ENCODE results near the gene GAP43.

Gene GAP43

DNA sequence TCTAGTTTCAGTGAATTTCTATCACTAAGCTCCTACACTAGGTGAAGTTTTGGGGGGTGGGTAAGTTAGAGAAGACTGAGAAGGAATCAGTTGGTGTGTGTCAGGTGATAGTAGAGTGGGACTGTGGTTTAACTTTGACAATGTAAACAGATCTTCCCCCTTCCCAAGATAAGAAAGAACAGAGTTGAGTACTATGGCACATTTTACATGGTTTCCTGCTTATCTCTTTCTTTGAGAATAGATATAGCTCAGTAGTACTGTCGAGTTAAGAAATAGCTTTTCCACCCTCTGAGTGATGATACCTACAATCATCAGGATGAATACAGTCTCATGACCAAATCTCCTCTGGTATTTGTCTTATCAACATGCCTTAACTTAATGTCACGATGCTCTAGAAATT lies 42.8 kb downstream of the GAP43 start:
- Mint-ChIP-seq H3K4me3 (no peak overlapping the region), H3K27me3 (ENCODE audit: low read depth) (no peaks in the 10 kb centered on the region), H3K4me1 (peaks cover 7% of the 10 kb centered on the region), H3K27ac (no peak overlapping the region), H3K36me3 (ENCODE audit: low read depth) (no peaks in the 10 kb centered on the region), H3K9me3 (no peaks in the 10 kb centered on the region)
- TF ChIP-seq, protein P1, sequence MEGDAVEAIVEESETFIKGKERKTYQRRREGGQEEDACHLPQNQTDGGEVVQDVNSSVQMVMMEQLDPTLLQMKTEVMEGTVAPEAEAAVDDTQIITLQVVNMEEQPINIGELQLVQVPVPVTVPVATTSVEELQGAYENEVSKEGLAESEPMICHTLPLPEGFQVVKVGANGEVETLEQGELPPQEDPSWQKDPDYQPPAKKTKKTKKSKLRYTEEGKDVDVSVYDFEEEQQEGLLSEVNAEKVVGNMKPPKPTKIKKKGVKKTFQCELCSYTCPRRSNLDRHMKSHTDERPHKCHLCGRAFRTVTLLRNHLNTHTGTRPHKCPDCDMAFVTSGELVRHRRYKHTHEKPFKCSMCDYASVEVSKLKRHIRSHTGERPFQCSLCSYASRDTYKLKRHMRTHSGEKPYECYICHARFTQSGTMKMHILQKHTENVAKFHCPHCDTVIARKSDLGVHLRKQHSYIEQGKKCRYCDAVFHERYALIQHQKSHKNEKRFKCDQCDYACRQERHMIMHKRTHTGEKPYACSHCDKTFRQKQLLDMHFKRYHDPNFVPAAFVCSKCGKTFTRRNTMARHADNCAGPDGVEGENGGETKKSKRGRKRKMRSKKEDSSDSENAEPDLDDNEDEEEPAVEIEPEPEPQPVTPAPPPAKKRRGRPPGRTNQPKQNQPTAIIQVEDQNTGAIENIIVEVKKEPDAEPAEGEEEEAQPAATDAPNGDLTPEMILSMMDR (IDR thresholded peaks at IDR 0.05; ENCODE audit: unreplicated experiment in 3 of 3), result no peak

DNA sequence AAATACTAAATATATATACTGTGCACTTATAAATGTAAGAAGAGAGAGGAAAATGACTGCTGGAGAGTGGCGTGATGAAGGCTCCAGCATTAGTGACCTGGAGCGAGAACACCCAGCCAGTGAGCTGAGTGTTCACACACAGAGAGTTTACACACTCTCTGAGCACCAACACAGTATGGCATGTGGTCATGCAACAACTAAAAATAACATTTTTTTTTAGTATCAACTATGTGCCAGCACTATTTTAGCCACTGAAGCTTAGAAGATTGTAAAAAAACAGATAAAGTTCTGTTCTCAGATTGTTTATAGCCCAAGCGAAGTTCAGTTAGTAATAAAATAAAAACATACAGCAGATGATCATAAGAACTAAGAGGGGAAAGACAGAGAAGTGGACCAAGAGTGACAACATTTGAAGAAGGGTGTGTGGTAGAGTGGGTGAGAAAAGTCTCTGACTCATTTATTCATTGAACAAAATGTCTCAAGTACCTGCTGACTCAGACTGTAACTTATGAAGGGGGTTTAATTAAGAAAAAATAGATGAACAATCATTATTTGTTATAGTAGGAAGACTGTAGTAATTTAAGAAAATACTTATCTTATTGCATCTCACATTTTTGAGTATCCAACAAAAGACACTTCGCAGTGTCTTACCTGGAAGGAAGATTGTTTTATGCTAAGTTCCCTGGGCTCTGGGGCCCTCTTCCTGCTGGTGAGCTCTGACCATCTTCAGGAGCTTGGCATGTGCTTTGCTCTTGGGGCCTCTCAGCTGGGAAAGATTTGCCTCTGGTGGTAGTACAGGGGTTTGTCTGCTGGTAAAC lies 43.8 kb downstream of the GAP43 start:
- Mint-ChIP-seq H3K4me3 (no peak overlapping the region), H3K27ac (no peak overlapping the region), H3K36me3 (ENCODE audit: low read depth) (no peaks in the 10 kb centered on the region), H3K4me1 (peaks cover 14% of the 10 kb centered on the region), H3K27me3 (ENCODE audit: low read depth) (no peaks in the 10 kb centered on the region), H3K9me3 (no peaks in the 10 kb centered on the region)
- TF ChIP-seq, protein P1 (IDR thresholded peaks at IDR 0.05; ENCODE audit: unreplicated experiment in 3 of 3), result no peak

DNA sequence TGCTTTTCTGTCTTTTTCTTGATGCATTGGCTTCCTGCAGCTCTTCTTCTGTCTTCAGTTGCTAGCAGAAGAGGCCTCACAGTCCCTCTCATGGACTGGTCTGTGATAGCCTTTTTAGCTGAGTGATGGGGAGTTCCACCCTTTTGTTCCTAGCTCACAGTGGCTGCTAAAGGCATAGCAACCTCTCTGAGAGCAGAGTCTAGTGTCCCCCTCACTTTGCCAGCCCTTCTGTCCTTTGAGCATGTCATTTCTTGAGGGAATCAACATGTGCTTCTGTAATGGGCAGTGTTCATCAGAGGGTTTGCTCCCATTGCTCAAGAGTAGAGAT lies 44.4 kb downstream of the GAP43 start:
- Mint-ChIP-seq H3K27ac (no peak overlapping the region), H3K4me1 (peaks cover 19% of the 10 kb centered on the region), H3K36me3 (ENCODE audit: low read depth) (no peaks in the 10 kb centered on the region), H3K9me3 (no peaks in the 10 kb centered on the region), H3K27me3 (ENCODE audit: low read depth) (no peaks in the 10 kb centered on the region), H3K4me3 (no peak overlapping the region)
- TF ChIP-seq, protein P1 (IDR thresholded peaks at IDR 0.05; ENCODE audit: unreplicated experiment in 3 of 3), result no peak

DNA sequence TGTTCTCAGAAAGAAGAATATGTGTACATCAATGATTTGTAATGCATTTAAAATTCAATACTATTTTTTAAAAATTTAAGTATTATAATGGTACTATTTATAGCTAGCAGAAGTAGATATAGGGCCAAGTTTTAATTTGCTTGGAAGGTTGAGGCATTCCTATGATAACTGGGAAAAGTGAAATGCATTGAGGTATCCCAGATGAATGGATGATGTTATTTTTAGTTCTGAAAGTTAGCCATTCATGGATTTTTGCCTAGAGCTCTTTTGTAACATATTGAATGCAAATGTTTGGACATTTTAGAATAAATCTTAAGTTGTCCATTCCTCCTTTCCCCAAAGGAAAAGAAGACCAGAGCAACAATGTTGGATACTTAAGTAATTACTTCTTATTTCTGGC lies 47.6 kb downstream of the GAP43 start:
- no peak overlapping the region for H3K4me3 Mint-ChIP-seq

DNA sequence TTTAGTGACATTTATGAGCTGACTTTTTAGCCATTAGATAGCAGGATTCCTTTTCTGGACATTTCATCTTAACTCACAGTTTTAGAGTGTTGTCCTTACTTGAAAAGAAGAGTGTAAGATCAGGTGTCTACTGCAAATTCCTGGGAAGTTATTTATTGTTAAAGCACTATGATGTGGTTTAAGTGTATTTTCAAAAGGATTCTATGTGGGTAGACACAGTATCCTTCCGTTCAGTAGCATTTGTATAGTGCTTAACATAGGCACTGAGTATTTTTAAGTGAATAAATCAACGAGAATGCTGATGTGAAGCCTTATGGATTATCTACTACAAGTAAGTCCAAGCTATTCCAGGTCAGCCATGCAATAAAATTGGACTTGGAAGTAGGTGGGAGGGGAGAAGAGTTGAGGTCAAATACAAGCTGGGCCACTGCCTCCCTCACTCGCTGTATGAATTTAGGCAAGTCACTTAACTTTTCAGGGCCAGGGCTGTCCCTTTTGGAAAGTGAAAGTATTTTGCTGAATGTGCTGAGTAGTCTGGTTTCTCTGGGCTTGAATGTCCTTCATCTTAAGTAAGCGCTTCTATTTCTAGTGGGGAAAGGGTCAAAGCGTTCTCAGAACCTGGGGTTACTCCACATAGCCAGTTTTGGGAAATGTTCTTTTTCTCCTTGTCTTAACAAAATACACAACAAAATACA lies 48.6 kb downstream of the GAP43 start:
- Mint-ChIP-seq H3K4me3 (no peak overlapping the region), H3K27ac (peak overlapping the region; percentile 19 to 51 (median 40)), H3K9me3 (no peaks in the 10 kb centered on the region), H3K4me1 (peaks cover 21% of the 10 kb centered on the region), H3K36me3 (ENCODE audit: low read depth) (no peaks in the 10 kb centered on the region), H3K27me3 (ENCODE audit: low read depth) (peaks cover 4% of the 10 kb centered on the region)
- TF ChIP-seq, protein P1 (IDR thresholded peaks at IDR 0.05; ENCODE audit: unreplicated experiment in 3 of 3), result no peak

More for the DNA sequence above, 47.6 kb downstream of the GAP43 start:
- H3K4me1 Mint-ChIP-seq, result peaks cover 22% of the 10 kb centered on the region
- no peaks in the 10 kb centered on the region for H3K36me3 Mint-ChIP-seq (ENCODE audit: low read depth)
- peaks cover 4% of the 10 kb centered on the region for H3K27me3 Mint-ChIP-seq (ENCODE audit: low read depth)
- no peaks in the 10 kb centered on the region for H3K9me3 Mint-ChIP-seq
- peak overlapping the region in 1 of 3 experiments; percentile 19 for H3K27ac Mint-ChIP-seq
- TF ChIP-seq, protein P1 (IDR thresholded peaks at IDR 0.05; ENCODE audit: unreplicated experiment in 3 of 3), result no peak

Data from nephron (organoid).